Measurements from ENCODE around the gene RAB17. TPM values are rescaled to one million over a fixed set of nuclear protein-coding genes. Genes with fewer than 3 reads are reported as not detected.

RAB17 gene
- total RNA-seq, 1 experiment from 2014 or later, result 41.8 TPM

- Histone ChIP-seq H3K4me3 (replicated peaks in 1 of 2; ENCODE audit: low read depth in 1 of 2, low read length in 2 of 2) (no peak overlapping the region), H3K27ac (ENCODE audit: low read depth, low read length) (no peak overlapping the region), H3K9me2 (ENCODE audit: insufficient read depth) (no peaks in the 10 kb centered on the region), H4K20me1 (ENCODE audit: insufficient read depth) (no peaks in the 10 kb centered on the region), H2AFZ (ENCODE audit: low read depth, low read length, poor library complexity, severe bottlenecking) (no peak overlapping the region), H3K4me1 (ENCODE audit: control insufficient read depth in 1 of 2, insufficient read depth in 2 of 2, low read length in 2 of 2) (no peaks in the 10 kb centered on the region), H3K36me3 (ENCODE audit: control insufficient read depth in 1 of 2, insufficient read depth in 2 of 2, low read length in 2 of 2) (peaks cover 3 to 36% of the 10 kb centered on the region in 2 experiments; a peak in 3 of 4 replicates), H3K9ac (ENCODE audit: low read length) (no peak overlapping the region), H3K4me2 (ENCODE audit: low read length) (no peak overlapping the region), H3K27me3 (ENCODE audit: insufficient read depth, low read length) (no peaks in the 10 kb centered on the region), H3K9me3 (ENCODE audit: control insufficient read depth in 1 of 2, insufficient read depth in 1 of 2, low read depth in 1 of 2, low read length in 2 of 2) (no peaks in the 10 kb centered on the region), H3K79me2 (ENCODE audit: insufficient read depth, low read length) (no peaks in the 10 kb centered on the region)
- POLR2A ChIA-PET, result no interaction called here
- BruUV-seq (replicated peaks), result no TSS peak
- no peak for ATAC-seq
- TF ChIP-seq CTCF (IDR thresholded peaks at IDR 0.05 in 2 of 3, conservative IDR thresholded peaks at IDR 0.05 in 1 of 3; ENCODE audit: borderline replicate concordance in 1 of 3, insufficient read depth in 1 of 3, low read depth in 2 of 3, low read length in 2 of 3) (no peak), ZFX (IDR thresholded peaks at IDR 0.05) (no peak), EGR1 (IDR thresholded peaks at IDR 0.05; ENCODE audit: low read depth) (no peak), POLR2A (IDR thresholded peaks at IDR 0.05; ENCODE audit: borderline replicate concordance, extremely low read depth, insufficient read depth, insufficient read length) (no peak), SRF (IDR thresholded peaks at IDR 0.05; ENCODE audit: low read depth) (no peak), SIN3A (IDR thresholded peaks at IDR 0.05; ENCODE audit: low read depth) (no peak), ELF1 (IDR thresholded peaks at IDR 0.05; ENCODE audit: borderline replicate concordance, low read depth) (no peak), YY1 (IDR thresholded peaks at IDR 0.05; ENCODE audit: extremely low read depth, insufficient replicate concordance, low read depth, low read length) (no peak), FOSL1 (IDR thresholded peaks at IDR 0.05; ENCODE audit: low read depth) (no peak), ATF3 (IDR thresholded peaks at IDR 0.05) (no peak), REST (IDR thresholded peaks at IDR 0.05; ENCODE audit: low read depth) (no peak), TCF7L2 (IDR thresholded peaks at IDR 0.05; ENCODE audit: borderline replicate concordance, extremely low read depth, insufficient read depth, insufficient read length) (no peak), EZH2 (IDR thresholded peaks at IDR 0.05) (no peak), CEBPB (IDR thresholded peaks at IDR 0.05; ENCODE audit: low read depth) (no peak), EZH2phosphoT487 (IDR thresholded peaks at IDR 0.05; ENCODE audit: borderline replicate concordance) (no peak), ZNF274 (IDR thresholded peaks at IDR 0.05; ENCODE audit: low read depth, low read length) (no peak)
- TF ChIP-seq, protein P1, sequence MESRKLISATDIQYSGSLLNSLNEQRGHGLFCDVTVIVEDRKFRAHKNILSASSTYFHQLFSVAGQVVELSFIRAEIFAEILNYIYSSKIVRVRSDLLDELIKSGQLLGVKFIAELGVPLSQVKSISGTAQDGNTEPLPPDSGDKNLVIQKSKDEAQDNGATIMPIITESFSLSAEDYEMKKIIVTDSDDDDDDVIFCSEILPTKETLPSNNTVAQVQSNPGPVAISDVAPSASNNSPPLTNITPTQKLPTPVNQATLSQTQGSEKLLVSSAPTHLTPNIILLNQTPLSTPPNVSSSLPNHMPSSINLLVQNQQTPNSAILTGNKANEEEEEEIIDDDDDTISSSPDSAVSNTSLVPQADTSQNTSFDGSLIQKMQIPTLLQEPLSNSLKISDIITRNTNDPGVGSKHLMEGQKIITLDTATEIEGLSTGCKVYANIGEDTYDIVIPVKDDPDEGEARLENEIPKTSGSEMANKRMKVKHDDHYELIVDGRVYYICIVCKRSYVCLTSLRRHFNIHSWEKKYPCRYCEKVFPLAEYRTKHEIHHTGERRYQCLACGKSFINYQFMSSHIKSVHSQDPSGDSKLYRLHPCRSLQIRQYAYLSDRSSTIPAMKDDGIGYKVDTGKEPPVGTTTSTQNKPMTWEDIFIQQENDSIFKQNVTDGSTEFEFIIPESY (IDR thresholded peaks at IDR 0.05; ENCODE audit: extremely low read depth, insufficient replicate concordance, low read length), result no peak
- TF ChIP-seq, protein P2, sequence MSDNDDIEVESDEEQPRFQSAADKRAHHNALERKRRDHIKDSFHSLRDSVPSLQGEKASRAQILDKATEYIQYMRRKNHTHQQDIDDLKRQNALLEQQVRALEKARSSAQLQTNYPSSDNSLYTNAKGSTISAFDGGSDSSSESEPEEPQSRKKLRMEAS (IDR thresholded peaks at IDR 0.05), result no peak
- RAD21 ChIA-PET (ENCODE audit: low non-redundant PET in 1 of 2, low total read pairs in 2 of 2, uncharacterized antibody in 2 of 2, unreplicated experiment in 2 of 2), result no interaction called here
- intact Hi-C loops (cut with micrococcal nuclease), result no loop called here
- CTCF ChIA-PET, result interaction anchor here (1.0 kb wide), 1 partner anchor 36 kb away, joined by 3 read pairs; no protein-coding TSS in a partner anchor
- DNase-seq (ENCODE audit: low read depth, low spot score), result no peak
These were observed 55.0 kb downstream of the RAB17 start for GRCh38 chr2:237535385-237536082.
